ACC112 (cell line): ENCODE data around the gene EML6.

Source experiments
- H2AFZ ChIP-seq: fragments of 200-600 bp; sonication (generic); one replicate; pipeline ENCODE4 v1.6.0; 2017; ENCODE audit warnings: antibody characterized with exemption, low read length; ENCODE audit not compliant: unreplicated experiment
- H3K27ac ChIP-seq: fragments of 200-600 bp; sonication (generic); 2 replicates; pipeline ENCODE4 v1.5.1; 2014; ENCODE audit warnings: low read depth, mild to moderate bottlenecking, antibody characterized with exemption, low read length, moderate library complexity
- H3K27me3 ChIP-seq: fragments of 200-600 bp; sonication (generic); 2 replicates; pipeline ENCODE4 v1.6.1; 2014; ENCODE audit warnings: mild to moderate bottlenecking, antibody characterized with exemption, low read length, moderate library complexity, mixed read lengths; ENCODE audit not compliant: insufficient read depth
- H3K36me3 ChIP-seq: fragments of 200-600 bp; sonication (generic); 2 replicates; pipeline ENCODE4 v1.6.1; 2016; ENCODE audit warnings: mild to moderate bottlenecking, antibody characterized with exemption, low read length, moderate library complexity, mixed read lengths; ENCODE audit not compliant: insufficient read depth
- H3K4me1 ChIP-seq: fragments of 200-600 bp; sonication (generic); one replicate; pipeline ENCODE4 v1.6.1; 2016; ENCODE audit warnings: low read length, mixed read lengths; ENCODE audit not compliant: insufficient read depth, unreplicated experiment, control insufficient read depth
- H3K4me3 ChIP-seq: fragments of 200-600 bp; sonication (generic); 2 replicates; pipeline ENCODE4 v1.5.1; 2014; ENCODE audit warnings: mild to moderate bottlenecking, low read depth, low read length
- H3K79me2 ChIP-seq: fragments of 200-600 bp; sonication (generic); one replicate; pipeline ENCODE4 v1.6.0; 2016; ENCODE audit warnings: low read length; ENCODE audit not compliant: control insufficient read depth, unreplicated experiment, insufficient read depth

EML6 gene

DNA sequence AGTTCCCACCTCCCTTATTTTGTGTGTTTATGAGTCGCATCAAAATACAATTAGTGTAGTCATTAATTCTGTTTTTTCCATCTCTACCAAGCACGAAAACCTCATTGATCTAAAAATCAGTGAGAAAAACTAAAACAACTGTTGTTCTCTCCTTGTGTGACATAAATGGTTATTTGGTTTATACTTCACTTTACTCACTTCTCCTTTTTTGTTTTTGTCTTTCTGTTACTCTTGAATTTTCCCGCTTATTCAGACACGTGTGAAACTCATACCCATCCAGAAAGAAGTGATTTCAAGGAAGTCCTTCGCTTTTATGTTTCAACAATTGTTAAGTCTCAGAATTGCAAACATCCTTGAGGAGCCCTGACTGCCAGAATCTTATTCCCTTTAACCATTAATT, 121.6 kb downstream of the EML6 start:
- H3K4me3 ChIP-seq, result no peak overlapping the region
- H3K36me3 ChIP-seq, result no peaks in the 10 kb centered on the region
- no peaks in the 10 kb centered on the region for H3K79me2 ChIP-seq
- no peak overlapping the region for H3K27ac ChIP-seq
- H2AFZ ChIP-seq, result no peak overlapping the region
- no peaks in the 10 kb centered on the region for H3K4me1 ChIP-seq
- H3K27me3 ChIP-seq, result no peaks in the 10 kb centered on the region

DNA sequence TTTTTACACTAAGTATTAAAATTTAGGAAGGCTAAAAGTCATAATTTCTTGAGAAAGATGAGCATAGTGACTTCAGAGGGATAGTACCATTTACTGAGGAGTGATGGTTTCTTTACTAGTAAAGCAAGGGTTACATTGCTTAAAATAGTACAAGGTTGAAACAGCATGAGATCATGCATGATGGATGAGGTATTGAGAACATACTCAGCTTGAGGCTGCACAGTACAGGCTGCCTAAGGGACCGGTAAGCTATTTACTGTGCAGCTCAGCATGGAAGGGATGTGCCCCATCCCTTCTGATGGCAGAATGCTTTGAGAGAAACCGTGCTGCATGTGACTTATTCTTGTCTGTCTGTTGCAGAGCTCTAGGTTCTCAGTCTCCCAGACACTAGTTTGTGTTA, 122.1 kb downstream of the EML6 start:
- H3K4me1 ChIP-seq, result no peaks in the 10 kb centered on the region
- H3K36me3 ChIP-seq, result no peaks in the 10 kb centered on the region
- no peak overlapping the region for H3K4me3 ChIP-seq
- H2AFZ ChIP-seq, result no peak overlapping the region
- no peak overlapping the region for H3K27ac ChIP-seq
- H3K27me3 ChIP-seq, result no peaks in the 10 kb centered on the region
- H3K79me2 ChIP-seq, result no peaks in the 10 kb centered on the region

DNA sequence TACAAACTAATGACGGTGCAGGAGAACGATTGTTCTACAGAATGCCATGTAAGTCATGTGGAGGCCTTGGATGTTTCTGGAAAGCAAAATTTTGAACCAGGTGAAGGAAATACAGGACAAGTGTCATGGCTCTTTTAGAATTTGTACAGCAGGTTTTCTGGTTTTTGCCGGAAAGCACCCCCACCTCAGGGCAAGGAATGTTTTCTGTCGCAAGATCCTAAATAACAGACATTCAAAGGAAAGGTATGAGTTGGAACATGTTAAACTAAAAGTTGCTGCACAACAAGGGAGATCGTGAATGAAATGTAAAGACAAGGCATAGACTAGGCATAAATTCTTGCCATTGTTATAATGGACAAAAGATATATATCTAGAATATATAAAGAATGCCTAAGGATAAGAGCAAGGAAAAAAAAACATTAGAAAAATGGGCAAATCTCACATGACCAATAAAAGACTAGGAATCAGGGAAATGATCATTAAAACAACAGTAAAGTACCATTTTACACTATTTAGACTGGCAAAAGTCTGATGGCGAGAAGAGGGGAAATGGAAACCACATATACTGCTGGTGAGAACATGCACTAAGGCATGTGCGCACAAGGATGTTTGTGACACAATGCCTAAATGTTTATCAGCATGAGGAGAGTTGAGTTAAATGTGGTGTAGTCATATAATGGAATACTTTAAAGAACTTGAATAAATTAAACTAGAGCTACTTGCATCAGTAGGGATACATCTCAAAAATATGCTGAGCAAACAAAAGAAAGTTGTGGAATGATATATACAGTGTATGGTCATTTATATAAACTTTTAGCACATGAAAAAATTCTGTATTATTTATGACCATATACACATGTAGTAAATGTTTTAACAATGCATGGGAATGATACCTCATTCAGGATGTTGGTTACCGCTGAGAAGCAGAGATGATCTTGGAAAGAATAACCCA, 127.0 kb downstream of the EML6 start:
- H3K79me2 ChIP-seq, result no peaks in the 10 kb centered on the region
- no peak overlapping the region for H3K4me3 ChIP-seq
- H3K4me1 ChIP-seq, result no peaks in the 10 kb centered on the region
- no peaks in the 10 kb centered on the region for H3K27me3 ChIP-seq
- no peaks in the 10 kb centered on the region for H3K36me3 ChIP-seq
- H3K27ac ChIP-seq, result no peak overlapping the region
- no peak overlapping the region for H2AFZ ChIP-seq

DNA sequence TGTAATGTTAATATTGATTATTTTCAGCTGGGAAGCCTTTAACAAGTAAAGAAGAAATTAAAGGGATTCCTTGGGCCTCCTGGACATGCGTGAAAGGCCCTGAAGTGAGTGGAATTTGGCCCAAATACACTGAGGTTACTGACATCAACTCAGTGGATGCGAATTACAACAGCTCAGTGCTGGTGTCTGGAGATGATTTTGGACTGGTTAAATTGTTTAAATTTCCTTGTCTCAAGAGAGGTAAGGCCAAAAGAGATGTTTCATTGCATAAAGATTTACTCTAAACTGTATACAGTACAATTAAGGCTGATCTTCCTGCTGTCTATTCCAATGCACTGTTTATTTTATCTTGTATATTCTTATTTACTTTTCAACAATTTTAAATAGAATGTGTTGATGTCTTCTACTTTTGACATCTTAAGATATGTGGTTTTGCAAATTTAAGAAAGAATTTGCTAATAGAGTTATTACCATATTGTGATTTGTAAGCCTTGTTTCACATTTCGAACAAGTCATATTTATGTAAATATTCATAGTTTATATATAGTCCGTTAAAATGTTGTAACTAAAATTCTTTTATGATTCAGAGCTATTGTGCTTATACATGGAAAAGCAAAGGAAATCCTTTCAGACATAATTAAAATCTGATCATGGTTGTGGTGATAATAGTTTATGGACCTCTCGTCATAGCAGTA, 130.3 kb downstream of the EML6 start:
- no peak overlapping the region for H3K27ac ChIP-seq
- H3K4me3 ChIP-seq, result no peak overlapping the region
- no peaks in the 10 kb centered on the region for H3K36me3 ChIP-seq
- no peaks in the 10 kb centered on the region for H3K27me3 ChIP-seq
- H3K79me2 ChIP-seq, result no peaks in the 10 kb centered on the region
- H2AFZ ChIP-seq, result no peak overlapping the region
- H3K4me1 ChIP-seq, result peaks cover 4% of the 10 kb centered on the region

DNA sequence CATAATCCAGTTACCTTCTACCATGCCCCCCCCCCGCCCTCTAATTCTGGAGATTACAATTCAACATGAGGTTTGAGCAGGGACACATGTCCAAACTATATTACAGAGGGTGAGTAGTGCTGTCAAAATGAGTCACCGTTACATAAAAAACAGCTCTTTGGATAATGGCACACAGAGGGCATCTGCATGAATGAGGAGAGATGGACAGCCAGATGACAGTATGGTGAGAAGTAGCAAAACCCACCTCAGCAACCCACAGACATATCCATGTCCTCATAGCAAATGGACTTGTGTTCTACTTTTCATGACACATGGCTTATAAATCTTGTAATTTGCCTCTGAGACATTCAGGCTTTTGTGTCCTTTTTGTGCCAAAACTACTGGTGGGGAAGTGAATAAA, 132.0 kb downstream of the EML6 start:
- H3K4me3 ChIP-seq, result no peak overlapping the region
- no peaks in the 10 kb centered on the region for H3K79me2 ChIP-seq
- no peak overlapping the region for H3K27ac ChIP-seq
- H3K36me3 ChIP-seq, result no peaks in the 10 kb centered on the region
- H3K27me3 ChIP-seq, result no peaks in the 10 kb centered on the region
- H3K4me1 ChIP-seq, result peaks cover 10% of the 10 kb centered on the region
- H2AFZ ChIP-seq, result no peak overlapping the region

DNA sequence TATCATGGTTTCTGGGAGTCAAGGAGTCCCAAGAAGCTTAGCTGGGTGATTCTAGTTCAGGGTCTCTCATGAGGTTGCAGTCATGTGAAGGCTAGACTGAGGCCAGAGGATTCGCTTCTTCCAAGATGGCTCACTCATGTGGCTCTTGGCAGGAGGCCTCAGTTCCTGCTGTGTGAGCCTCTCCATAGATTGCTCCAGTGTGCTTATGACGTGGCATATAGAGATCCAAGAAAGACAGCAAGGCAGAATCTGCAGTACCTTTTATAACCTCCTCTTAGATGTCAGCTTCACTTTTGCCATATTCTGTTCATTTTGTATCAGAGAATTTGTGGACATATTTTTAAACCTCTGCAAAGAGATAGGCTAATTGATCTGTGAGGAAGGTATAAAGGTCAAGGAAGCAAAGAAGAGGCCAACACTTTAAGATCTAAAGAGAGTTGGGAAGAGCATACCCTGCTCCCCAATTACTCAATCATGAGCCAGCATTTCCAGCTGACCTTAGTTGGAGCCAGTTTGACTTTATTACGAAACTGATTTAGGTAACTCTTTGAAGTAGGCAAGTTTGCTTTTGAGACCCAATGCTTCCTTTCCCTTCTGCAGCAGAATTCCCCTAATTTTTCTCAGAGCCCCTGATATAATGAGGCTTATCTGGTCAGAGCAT, 134.7 kb downstream of the EML6 start:
- no peaks in the 10 kb centered on the region for H3K27me3 ChIP-seq
- H3K4me3 ChIP-seq, result no peak overlapping the region
- H3K36me3 ChIP-seq, result no peaks in the 10 kb centered on the region
- no peak overlapping the region for H3K27ac ChIP-seq
- no peak overlapping the region for H2AFZ ChIP-seq
- H3K79me2 ChIP-seq, result no peaks in the 10 kb centered on the region
- H3K4me1 ChIP-seq, result peaks cover 13% of the 10 kb centered on the region

DNA sequence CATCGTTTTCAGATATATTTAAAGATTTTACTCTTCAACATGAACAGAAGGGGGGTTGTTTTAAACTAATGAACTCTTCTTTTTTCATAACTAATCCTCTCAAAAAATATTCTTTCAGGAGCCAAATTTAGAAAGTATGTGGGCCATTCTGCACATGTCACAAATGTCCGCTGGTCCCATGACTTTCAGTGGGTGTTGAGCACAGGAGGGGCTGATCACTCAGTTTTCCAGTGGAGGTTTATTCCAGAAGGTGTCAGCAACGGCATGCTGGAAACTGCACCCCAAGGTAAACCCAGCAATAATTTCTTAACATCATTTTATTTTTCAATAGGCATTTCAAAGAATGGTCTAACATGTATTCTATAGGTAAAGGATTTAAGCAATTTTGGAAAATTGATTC, 136.0 kb downstream of the EML6 start:
- Histone ChIP-seq H2AFZ (no peak overlapping the region), H3K4me1 (peaks cover 13% of the 10 kb centered on the region), H3K27me3 (no peaks in the 10 kb centered on the region), H3K27ac (no peak overlapping the region), H3K4me3 (no peak overlapping the region), H3K36me3 (no peaks in the 10 kb centered on the region), H3K79me2 (no peaks in the 10 kb centered on the region)

DNA sequence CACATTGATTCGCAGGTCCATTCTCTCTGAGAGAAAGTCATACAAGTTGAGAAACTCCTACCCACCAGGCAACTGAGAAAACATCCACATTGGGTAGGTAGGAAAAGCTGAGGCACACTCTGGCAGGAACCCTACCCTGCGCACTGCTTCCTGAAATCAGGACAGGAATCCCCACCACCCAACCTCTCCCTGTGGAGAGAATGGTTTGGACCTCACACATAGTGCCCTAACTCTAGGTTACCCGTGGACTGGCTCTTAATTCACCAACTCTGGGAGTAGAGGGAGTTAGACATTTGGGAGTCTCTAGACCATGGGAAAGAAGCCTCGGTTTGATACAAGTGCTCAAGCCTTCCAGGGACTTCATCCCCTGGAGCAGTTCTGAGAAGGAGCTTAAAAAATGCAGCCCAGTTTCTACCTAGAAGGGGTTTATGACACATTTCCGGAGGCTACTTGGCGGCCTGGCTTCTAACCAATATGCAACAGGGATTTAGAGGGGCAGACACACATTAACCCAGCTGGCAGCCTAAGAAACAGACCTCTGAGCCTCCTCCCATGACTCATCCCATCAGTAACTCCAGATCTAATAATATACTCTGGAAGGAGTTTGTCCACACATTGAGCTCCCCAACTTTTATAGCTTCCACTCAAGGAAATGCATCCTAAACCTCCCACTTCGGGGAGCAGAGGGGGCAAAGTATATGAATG, 136.7 kb downstream of the EML6 start:
- H3K36me3 ChIP-seq, result no peaks in the 10 kb centered on the region
- no peak overlapping the region for H3K4me3 ChIP-seq
- no peaks in the 10 kb centered on the region for H3K27me3 ChIP-seq
- no peaks in the 10 kb centered on the region for H3K79me2 ChIP-seq
- peaks cover 13% of the 10 kb centered on the region for H3K4me1 ChIP-seq
- H2AFZ ChIP-seq, result no peak overlapping the region
- no peak overlapping the region for H3K27ac ChIP-seq

DNA sequence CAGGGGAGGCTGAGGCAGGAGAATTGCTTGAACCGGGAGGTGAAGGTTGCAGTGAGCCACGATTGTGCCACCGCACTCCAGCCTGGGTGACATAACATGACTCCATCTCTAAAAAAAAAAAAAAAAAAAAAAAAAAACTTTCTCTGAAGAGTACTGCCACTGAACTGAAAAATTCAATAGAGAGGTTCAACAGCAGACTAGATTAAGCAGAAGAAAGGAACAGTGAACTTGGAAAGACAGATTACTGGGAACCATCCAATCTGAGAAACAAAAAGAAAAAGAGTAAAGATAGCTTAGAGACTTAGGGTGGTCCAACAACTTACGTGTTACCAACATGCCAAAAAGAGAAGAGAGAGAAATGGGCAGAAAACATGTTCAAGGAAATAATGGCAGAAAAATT, 138.8 kb downstream of the EML6 start:
- no peaks in the 10 kb centered on the region for H3K79me2 ChIP-seq
- no peaks in the 10 kb centered on the region for H3K27me3 ChIP-seq
- no peak overlapping the region for H3K27ac ChIP-seq
- H3K4me1 ChIP-seq, result peaks cover 13% of the 10 kb centered on the region
- no peak overlapping the region for H2AFZ ChIP-seq
- no peaks in the 10 kb centered on the region for H3K36me3 ChIP-seq
- H3K4me3 ChIP-seq, result no peak overlapping the region

DNA sequence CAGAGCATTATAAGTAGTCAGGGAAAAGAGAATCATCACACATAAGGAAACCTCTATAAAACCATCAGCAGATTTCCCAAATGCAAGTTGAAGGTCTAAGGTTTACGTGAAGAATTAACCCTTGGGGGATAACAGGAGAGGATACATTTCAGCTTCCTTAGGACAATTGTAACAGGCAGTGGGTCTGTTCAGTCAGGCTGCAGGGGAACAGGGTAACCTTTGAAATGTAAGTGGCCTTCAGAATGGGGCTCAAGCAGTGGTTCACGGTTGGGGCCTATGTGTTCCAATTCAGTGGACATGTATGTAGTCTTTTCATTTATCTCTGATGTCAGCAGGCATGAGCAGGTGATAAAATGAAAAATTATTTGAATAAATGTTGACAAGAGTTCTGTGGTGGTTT, 139.3 kb downstream of the EML6 start:
- no peaks in the 10 kb centered on the region for H3K79me2 ChIP-seq
- H3K4me3 ChIP-seq, result no peak overlapping the region

More for the DNA sequence above, 139.3 kb downstream of the EML6 start:
- H3K36me3 ChIP-seq, result no peaks in the 10 kb centered on the region
- peaks cover 13% of the 10 kb centered on the region for H3K4me1 ChIP-seq
- no peaks in the 10 kb centered on the region for H3K27me3 ChIP-seq
- no peak overlapping the region for H2AFZ ChIP-seq
- no peak overlapping the region for H3K27ac ChIP-seq
